ENCODE results near the gene CCR4. TPM values are rescaled to one million over a fixed set of nuclear protein-coding genes. Genes with fewer than 3 reads are reported as not detected.

Gene CCR4
- total RNA-seq, 1 donor from 2014 or later: not detected

DNA sequence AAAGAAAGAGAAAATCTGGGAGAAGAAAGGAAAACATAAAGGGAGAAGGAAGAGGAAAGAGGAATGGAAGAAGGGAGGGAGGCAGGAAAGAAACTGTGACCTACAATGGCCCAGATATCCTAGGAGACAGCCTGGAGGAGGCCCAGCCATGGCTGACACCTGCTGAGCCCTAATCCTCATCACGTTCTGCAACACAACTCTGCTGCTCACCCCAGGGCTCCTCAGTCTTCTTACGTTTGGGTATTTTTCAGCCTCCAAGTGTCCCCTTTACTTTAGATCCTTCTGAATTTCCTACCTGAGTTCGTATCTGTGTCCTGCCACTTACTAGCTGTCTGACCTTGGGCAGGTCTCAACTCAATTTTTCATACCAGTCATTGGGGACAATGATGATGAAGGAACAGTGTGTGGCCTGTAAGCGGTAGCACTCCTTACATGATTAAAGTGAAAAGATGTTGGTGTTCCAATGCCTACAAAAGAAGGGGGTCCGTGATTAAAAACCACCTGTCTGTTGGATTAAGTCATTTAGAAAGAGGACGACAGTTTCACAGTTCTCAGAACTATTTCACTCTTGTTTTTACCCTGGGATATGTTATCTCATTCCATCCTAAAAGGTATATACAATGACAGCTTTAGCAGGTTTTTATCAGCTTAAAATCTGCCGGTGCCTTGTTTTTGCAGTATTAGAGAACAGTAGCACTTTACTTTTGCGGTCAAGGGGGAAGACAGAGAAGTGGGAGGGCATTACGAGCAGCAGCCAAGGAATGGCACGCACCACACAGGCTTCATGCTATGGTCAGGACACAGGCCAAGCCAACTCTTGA lies 47.4 kb downstream of the CCR4 start:
- no peak for DNase-seq (ENCODE audit: low read depth)
- H3K4me3 ChIP-seq (ENCODE audit: low read depth, low read length): no peak overlapping the region
- TF ChIP-seq, protein P1, sequence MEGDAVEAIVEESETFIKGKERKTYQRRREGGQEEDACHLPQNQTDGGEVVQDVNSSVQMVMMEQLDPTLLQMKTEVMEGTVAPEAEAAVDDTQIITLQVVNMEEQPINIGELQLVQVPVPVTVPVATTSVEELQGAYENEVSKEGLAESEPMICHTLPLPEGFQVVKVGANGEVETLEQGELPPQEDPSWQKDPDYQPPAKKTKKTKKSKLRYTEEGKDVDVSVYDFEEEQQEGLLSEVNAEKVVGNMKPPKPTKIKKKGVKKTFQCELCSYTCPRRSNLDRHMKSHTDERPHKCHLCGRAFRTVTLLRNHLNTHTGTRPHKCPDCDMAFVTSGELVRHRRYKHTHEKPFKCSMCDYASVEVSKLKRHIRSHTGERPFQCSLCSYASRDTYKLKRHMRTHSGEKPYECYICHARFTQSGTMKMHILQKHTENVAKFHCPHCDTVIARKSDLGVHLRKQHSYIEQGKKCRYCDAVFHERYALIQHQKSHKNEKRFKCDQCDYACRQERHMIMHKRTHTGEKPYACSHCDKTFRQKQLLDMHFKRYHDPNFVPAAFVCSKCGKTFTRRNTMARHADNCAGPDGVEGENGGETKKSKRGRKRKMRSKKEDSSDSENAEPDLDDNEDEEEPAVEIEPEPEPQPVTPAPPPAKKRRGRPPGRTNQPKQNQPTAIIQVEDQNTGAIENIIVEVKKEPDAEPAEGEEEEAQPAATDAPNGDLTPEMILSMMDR (conservative IDR thresholded peaks at IDR 0.05; ENCODE audit: low read depth, low read length): no peak

DNA sequence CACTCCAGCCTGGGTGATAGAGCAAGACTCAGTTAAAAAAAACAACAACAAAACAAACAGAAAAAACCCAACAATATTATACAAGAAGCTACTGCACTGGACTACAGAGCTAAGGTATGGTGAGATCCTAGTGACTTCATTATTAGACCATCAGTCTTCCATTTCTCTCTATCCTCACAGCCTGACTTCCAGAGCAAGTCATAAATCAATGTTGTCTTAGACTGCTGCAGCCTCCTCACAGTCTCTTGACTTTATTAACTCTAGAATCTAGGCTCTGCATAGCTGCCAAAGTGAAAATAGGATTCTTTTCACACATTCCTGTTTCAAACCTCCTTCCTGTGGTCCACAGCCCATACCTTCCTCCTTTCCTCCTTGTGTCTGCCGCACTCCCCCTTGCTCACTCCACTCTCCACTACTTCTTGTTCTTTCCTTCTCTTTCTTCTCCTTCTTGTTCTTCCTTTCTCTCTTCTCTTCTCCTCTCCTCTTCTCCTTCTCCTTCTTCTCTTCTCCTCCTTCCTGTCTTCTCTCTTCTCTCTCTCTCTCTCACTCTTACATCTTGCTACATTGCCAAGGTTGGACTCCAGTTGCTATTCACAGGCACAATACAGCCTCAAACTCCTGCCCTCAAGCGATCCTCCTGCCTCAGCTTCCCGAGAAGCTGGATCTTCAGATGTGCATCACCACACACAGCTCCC lies 49.4 kb downstream of the CCR4 start:
- no peak overlapping the region for H3K4me3 ChIP-seq (ENCODE audit: low read depth, low read length)
- no peak for DNase-seq (ENCODE audit: low read depth)
- TF ChIP-seq, protein P1 (conservative IDR thresholded peaks at IDR 0.05; ENCODE audit: low read depth, low read length): no peak

DNA sequence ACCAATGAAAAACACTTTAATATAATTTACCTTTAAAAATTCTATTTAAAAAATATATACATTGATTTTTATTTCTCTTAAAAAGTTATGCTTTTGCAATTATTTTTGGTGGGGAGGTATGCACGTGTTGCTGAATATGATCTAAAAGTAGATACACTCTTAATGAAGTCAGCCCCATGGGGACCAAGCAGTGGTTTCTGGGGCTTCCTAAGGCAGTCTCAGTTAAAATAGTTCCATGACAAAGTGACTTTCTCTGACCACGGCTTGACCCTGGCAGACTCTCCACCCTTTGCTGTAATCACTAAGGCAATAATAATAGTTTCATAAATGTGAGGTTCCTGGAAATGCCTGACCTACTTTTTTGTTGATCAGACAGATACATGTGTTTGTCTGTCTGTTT lies 50.4 kb downstream of the CCR4 start:
- TF ChIP-seq, protein P1 (conservative IDR thresholded peaks at IDR 0.05; ENCODE audit: low read depth, low read length): no peak
- no peak overlapping the region for H3K4me3 ChIP-seq (ENCODE audit: low read depth, low read length)
- DNase-seq (ENCODE audit: low read depth): no peak

DNA sequence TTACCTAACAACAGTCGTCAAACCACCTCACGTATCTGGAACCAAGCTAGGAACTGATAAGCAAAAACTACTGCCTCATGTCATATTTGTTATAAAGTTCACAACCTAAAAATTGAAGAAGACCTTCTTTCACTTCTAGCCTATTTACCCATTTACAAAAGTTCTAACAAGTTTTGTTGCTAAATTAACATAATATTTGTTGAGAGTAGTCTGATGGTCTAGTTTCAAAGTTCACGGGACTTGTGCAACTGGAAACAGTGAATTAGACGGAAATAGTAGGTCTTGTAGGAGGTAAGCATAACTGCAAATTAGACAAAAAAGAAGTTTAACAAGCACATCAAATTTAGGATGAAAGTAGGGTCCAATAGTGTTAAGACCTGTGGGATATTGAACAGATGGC lies 51.9 kb downstream of the CCR4 start:
- DNase-seq (ENCODE audit: low read depth): no peak
- H3K4me3 ChIP-seq (ENCODE audit: low read depth, low read length): no peak overlapping the region
- TF ChIP-seq, protein P1 (conservative IDR thresholded peaks at IDR 0.05; ENCODE audit: low read depth, low read length): no peak

DNA sequence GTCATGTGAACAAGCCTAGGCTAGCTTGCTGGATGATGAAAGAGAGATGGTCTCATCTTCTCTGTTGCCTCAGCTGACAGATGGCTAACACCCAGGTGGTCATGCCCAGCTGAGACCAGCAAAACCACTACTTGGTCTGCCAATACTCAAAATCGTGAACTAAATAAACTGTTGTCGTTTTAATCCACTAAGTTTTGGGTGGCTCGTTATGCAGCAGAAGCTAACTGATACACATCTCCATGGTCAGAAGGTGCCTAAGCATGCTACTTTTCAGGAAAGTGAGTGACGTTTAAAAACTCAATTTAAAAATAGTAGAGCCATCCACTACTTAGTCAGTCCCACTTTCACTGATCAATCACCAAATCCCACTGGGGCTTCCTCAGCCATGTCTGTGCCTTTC lies 52.8 kb downstream of the CCR4 start:
- TF ChIP-seq, protein P1 (conservative IDR thresholded peaks at IDR 0.05; ENCODE audit: low read depth, low read length): no peak
- H3K4me3 ChIP-seq (ENCODE audit: low read depth, low read length): no peak overlapping the region
- DNase-seq (ENCODE audit: low read depth): no peak

DNA sequence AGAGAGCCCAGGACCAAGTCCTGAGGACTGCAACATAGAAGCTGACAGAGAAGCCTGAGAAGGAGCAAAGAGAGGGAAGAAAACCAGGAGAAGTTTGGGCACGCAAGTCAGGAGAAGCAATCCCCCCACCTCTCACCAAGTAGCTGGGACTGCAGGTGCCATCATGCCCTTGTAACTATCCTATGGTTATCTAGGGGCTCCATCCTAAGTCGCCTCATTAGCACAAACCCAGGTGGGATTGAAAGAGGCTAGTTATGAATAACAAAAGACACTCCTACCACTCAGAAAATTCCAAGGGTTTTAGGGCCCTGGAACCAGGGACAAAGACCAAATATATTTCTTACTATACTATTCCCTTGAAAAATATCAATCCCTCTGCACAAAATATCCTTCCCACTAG lies 53.5 kb downstream of the CCR4 start:
- TF ChIP-seq, protein P1 (conservative IDR thresholded peaks at IDR 0.05; ENCODE audit: low read depth, low read length): no peak
- DNase-seq (ENCODE audit: low read depth): no peak
- H3K4me3 ChIP-seq (ENCODE audit: low read depth, low read length): no peak overlapping the region

Other genes with a start within 250 kb of the CCR4 start
- 2.5 and 3.6 TPM in 2 replicates for gene TRIM71, start 133.6 kb upstream of the CCR4 start, total RNA-seq
- 70.0 and 107 TPM in 2 replicates for gene GLB1, start 145.5 kb downstream of the CCR4 start, total RNA-seq
- gene TMPPE, start 145.5 kb downstream of the CCR4 start, total RNA-seq: 3.6 and 4.0 TPM in 2 replicates
- 180 and 193 TPM in 2 replicates for gene CRTAP, start 162.4 kb downstream of the CCR4 start, total RNA-seq